Left lung (tissue), 14 donors: ENCODE measurements around the gene DHX35. TPM values are rescaled to one million over a fixed set of nuclear protein-coding genes. Genes with fewer than 3 reads are reported as not detected.

Source experiments
- ATAC-seq: fragments of 200-7000 bp; cut with Tn5 transposase; one replicate; pipeline ENCODE4 v1.9.1; 2020; ENCODE audit warnings: moderate library complexity
- DNase-seq, 4 donors: peaks; one replicate each; pipeline ENCODE4 v3.0.0-alpha.2; 2013 to 2020
- H3K27ac ChIP-seq, 2 donors: fragments of 200-600 bp; sonication (generic) in 1 of 2; one replicate each; pipeline versions ENCODE4 v1.5.0 to v1.8.0; 2020 to 2021
- H3K27me3 ChIP-seq, 2 donors: fragments of 200-600 bp; sonication (generic) in 1 of 2; one replicate each; pipeline versions ENCODE4 v1.5.0 to v1.8.0; 2020 to 2021
- H3K36me3 ChIP-seq, 2 donors: fragments of 200-600 bp; sonication (generic) in 1 of 2; one replicate each; pipeline versions ENCODE4 v1.5.0 to v1.8.0; 2020 to 2021
- H3K4me1 ChIP-seq, 2 donors: fragments of 200-600 bp; one replicate each; pipeline ENCODE4 v1.8.0; 2021
- H3K4me3 ChIP-seq, 2 donors: fragments of 200-600 bp; sonication (generic) in 1 of 2; one replicate each; pipeline versions ENCODE4 v1.5.0 to v1.8.0; 2020 to 2021; ENCODE audit warnings: mild to moderate bottlenecking in 1 of 2
- H3K9me3 ChIP-seq, 2 donors: fragments of 200-600 bp; sonication (generic) in 1 of 2; one replicate each; pipeline versions ENCODE4 v1.5.0 to v1.8.0; 2020 to 2021
- CTCF ChIP-seq, 2 donors: fragments of 200-600 bp; sonication (generic) in 1 of 2; IDR thresholded peaks; one replicate each; pipeline versions ENCODE4 v1.5.0 to v1.8.0; 2021; ENCODE audit warnings: antibody characterized with exemption in 2 of 2
- intact Hi-C, 2 donors: fragments of 100-400 bp; cut with DNase I; formaldehyde crosslinking; loops; one replicate each; pipeline versions ENCODE4 v1.11.2 to v1.14.2; 2022
- long read RNA-seq, 12 donors: library from polyadenylated mRNA in 2 of 12; unstranded in 2 of 12; transcript quantifications; one replicate each; pipeline ENCODE4 v2.0.0 and lab custom pipeline, GENCODE V29; 2019 to 2026
- polyA plus RNA-seq, 6 donors: library from polyadenylated mRNA; unstranded; fragments of 120-200 nt; gene quantifications; one replicate each; pipeline ENCODE4 v1.2.1, GENCODE V29; 2013; ENCODE audit not compliant: insufficient read length in 6 of 6
- total RNA-seq, 2 donors: library from RNA; stranded (reverse); fragmentation: NEBNext Ultra II Directional; extraction: Animal tissue kit (Norgen Biotek cat#: 25700); gene quantifications; one replicate each; pipeline ENCODE4 v1.2.1, GENCODE V29; 2021
- donor health status: DM: no; HTN: yes; CAD: no.
- donor health status: DM: no; HTN: no; CAD: no.

The DHX35 gene
- 1 to 10 TPM; 7.5 to 9.1 TPM for total RNA-seq
- polyA plus RNA-seq, result 10 to 100 TPM; 14.9 to 17.7 (median 16.8) TPM
- long read RNA-seq, donor 1, partial matches to known transcripts, result 0 of 4 reads
- long read RNA-seq, donor 1, other reads (novel, unspliced or antisense), result 0 of 4 reads
- long read RNA-seq, donor 2, partial matches to known transcripts, result 5 of 6 reads
- long read RNA-seq, donor 2, other reads (novel, unspliced or antisense), result 0 of 6 reads
- long read RNA-seq, donor 3, partial matches to known transcripts, result 0 of 1 reads
- long read RNA-seq, donor 3, other reads (novel, unspliced or antisense), result 0 of 1 reads
- long read RNA-seq, donor 4, partial matches to known transcripts, result 0 of 3 reads
- long read RNA-seq, donor 4, other reads (novel, unspliced or antisense), result 3 of 3 reads
- long read RNA-seq, donor 5, partial matches to known transcripts, result 11 of 13 reads
- long read RNA-seq, donor 5, other reads (novel, unspliced or antisense), result 0 of 13 reads
- long read RNA-seq, donor 6, result 0 reads
- long read RNA-seq, donor 7, partial matches to known transcripts, result 0 of 1 reads
- long read RNA-seq, donor 7, other reads (novel, unspliced or antisense), result 0 of 1 reads
- long read RNA-seq, donor 8, partial matches to known transcripts, result 0 of 3 reads
- long read RNA-seq, donor 8, other reads (novel, unspliced or antisense), result 0 of 3 reads
- long read RNA-seq, donor 9, result 0 reads
- long read RNA-seq, donor 10, partial matches to known transcripts, result 1 of 1 reads
- long read RNA-seq, donor 10, other reads (novel, unspliced or antisense), result 0 of 1 reads
- long read RNA-seq, donor 11, partial matches to known transcripts, result 0 of 1 reads
- long read RNA-seq, donor 11, other reads (novel, unspliced or antisense), result 0 of 1 reads
- long read RNA-seq, donor 12, partial matches to known transcripts, result 0 of 1 reads
- long read RNA-seq, donor 12, other reads (novel, unspliced or antisense), result 0 of 1 reads

- Histone ChIP-seq H3K4me1 (peaks cover 8 to 15% of the 10 kb centered on the region in 2 donors), H3K4me3 (peak within 1 kb of the TSS; percentile 91 to 98), H3K27me3 (no peaks in the 10 kb centered on the region), H3K36me3 (no peaks in the 10 kb centered on the region), H3K9me3 (no peaks in the 10 kb centered on the region), H3K27ac (peak within 1 kb of the TSS; percentile 87 to 92)
- ATAC-seq (peak; percentile 100), DNase-seq (peak; percentile 97 to 100 (median 98))
- no peak for TF ChIP-seq CTCF (IDR thresholded peaks at IDR 0.05)
- intact Hi-C loops, result no loop called here
These were observed at the start of gene DHX35 for GRCh38 chr20:38962044-38962927. TSS of gene DHX35 (plus strand) at chr20:38962344. CDS start at chr20:38962368, 24 bp downstream.

GRCh38 chr20:38915355-38915754 is 46.8 kb upstream of the DHX35 start:
- no peak for TF ChIP-seq CTCF (IDR thresholded peaks at IDR 0.05)
- Histone ChIP-seq H3K9me3 (no peaks in the 10 kb centered on the region), H3K27ac (no peak overlapping the region), H3K27me3 (peaks cover 0 to 6% of the 10 kb centered on the region in 2 donors), H3K4me3 (no peak overlapping the region), H3K4me1 (no peaks in the 10 kb centered on the region), H3K36me3 (peaks cover 0 to 14% of the 10 kb centered on the region in 2 donors)
- no peak for ATAC-seq
- intact Hi-C loops, result no loop called here
- no peak for DNase-seq

GRCh38 chr20:38917657-38918056 is 44.5 kb upstream of the DHX35 start:
- H3K27me3 ChIP-seq, result peaks cover 0 to 4% of the 10 kb centered on the region in 2 donors
- ATAC-seq (no peak), DNase-seq (no peak)
- TF ChIP-seq CTCF (IDR thresholded peaks at IDR 0.05), result no peak
- intact Hi-C loops, result no loop called here
- no peaks in the 10 kb centered on the region for H3K4me1 ChIP-seq
- no peak overlapping the region for H3K27ac ChIP-seq
- H3K36me3 ChIP-seq, result peaks cover 0 to 9% of the 10 kb centered on the region in 2 donors
- no peaks in the 10 kb centered on the region for H3K9me3 ChIP-seq
- no peak overlapping the region for H3K4me3 ChIP-seq

- Histone ChIP-seq H3K4me1 (no peaks in the 10 kb centered on the region), H3K4me3 (no peak overlapping the region), H3K36me3 (peaks cover 0 to 9% of the 10 kb centered on the region in 2 donors), H3K9me3 (no peaks in the 10 kb centered on the region), H3K27me3 (no peaks in the 10 kb centered on the region), H3K27ac (no peak overlapping the region)
- no peak for TF ChIP-seq CTCF (IDR thresholded peaks at IDR 0.05)
- ATAC-seq (no peak), DNase-seq (no peak)
- intact Hi-C loops, result no loop called here
These were observed 44.0 kb upstream of the DHX35 start for GRCh38 chr20:38918172-38918571.
